GM12801 (cell line): ENCODE data around the gene ZNF37A.

Experiments
- TF ChIP-seq, protein P1 (sequence below): IDR thresholded peaks from one replicate; pipeline ENCODE4 v1.5.1; 2011; ENCODE audit warnings: control low read depth; ENCODE audit not compliant: insufficient read length; ENCODE audit errors: extremely low read depth

Gene ZNF37A

DNA sequence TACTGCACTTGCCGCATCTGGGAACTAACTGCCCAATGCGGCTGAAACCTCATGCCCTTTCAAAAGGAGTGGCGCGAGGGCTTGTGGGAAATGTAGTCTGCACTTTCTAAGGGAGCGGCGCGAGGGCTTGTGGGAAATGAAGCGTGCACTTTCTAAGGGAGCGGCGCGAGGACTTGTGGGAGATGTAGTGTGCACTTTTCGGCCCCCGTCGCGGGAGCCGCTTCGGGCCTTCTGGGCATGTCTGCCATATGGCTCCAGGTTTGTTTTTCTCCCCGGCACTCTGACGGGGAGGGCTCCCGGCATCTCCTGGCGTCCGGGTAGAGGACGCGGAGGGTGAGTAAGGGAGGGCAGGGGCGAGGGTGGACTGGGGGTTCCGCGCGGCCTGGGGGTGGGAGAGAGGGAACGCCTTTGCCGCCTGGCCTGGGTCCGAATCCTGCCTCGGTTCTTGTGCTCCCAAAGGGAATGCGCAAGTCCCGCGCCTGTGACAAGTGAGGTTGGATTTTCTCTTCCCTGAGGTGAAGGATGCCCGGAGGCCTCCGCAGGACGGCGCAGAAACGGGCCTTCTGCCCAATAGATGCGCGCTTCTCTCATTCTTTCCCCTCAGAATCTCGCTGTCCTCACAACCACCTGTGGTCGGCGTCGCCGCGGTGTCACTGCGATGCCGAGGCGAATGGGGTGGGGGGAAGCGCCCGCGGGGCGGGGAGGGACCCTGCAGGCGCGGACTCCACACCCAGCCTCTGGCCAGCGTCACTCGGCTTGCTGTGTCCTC lies at the start of gene ZNF37A:
Gene ZNF37A (plus strand): TSS at position 180 of the 769 bp plus-strand sequence. CDS start 2,281 bp downstream, outside the sequence.
- TF ChIP-seq, protein P1, sequence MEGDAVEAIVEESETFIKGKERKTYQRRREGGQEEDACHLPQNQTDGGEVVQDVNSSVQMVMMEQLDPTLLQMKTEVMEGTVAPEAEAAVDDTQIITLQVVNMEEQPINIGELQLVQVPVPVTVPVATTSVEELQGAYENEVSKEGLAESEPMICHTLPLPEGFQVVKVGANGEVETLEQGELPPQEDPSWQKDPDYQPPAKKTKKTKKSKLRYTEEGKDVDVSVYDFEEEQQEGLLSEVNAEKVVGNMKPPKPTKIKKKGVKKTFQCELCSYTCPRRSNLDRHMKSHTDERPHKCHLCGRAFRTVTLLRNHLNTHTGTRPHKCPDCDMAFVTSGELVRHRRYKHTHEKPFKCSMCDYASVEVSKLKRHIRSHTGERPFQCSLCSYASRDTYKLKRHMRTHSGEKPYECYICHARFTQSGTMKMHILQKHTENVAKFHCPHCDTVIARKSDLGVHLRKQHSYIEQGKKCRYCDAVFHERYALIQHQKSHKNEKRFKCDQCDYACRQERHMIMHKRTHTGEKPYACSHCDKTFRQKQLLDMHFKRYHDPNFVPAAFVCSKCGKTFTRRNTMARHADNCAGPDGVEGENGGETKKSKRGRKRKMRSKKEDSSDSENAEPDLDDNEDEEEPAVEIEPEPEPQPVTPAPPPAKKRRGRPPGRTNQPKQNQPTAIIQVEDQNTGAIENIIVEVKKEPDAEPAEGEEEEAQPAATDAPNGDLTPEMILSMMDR: no peak

DNA sequence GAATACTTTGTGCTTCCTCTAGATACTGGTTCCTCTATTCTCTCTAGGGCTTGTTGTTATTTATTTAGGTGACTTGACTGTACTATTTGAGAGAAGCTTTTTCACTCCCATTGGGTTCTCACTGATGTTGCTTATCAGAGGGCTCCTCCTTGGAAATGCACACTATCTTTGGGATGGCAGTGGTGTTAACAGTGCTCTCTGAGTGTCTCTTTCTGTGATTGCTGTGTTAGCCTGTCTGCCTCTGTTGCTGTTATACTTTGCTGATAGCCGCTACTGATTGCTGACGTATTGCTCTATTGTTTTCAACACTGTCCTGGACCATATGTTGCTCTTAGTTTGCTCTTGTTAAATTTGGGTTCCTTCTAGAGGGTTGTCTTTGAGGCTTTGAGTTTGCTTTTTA lies 49.0 kb upstream of the ZNF37A start:
- TF ChIP-seq, protein P1: no peak

DNA sequence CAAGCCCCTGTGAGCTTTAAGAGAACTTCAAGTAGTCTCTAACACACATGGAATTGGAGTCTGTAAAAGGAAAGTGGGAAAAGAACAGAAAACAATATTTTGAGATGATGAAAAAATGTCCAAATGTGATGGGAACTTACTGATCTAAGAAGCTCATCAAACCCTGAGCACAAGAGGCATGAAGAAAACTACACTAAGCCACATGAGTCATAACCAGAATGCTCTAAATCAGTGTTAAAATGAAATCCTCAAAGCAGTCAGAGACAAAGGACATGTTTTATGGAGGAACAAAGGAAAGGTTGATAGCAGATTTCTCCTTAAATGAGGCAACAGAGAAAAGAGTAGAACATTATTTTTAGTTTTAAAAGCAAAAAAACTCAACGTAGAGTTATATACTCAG lies 46.5 kb upstream of the ZNF37A start:
- TF ChIP-seq, protein P1: no peak

DNA sequence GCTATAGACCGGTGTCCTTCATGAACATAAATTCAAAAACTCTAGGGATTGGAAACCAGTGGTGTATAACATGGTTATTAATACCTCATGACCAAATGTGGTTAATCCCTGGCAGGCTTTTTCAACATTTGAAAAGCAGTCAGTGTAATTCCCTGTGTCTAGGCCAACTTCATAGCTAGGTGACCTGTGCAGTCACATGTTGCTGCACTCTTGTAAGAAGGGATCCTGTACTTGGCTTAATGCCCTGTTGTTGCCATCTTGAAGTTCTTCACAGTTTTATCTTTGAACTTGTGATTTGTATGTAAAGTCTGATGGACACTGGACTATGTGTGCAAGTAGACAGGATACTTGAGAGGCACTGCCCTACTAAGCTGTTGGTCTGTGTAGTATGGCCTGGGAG lies 43.9 kb upstream of the ZNF37A start:
- TF ChIP-seq, protein P1: no peak

DNA sequence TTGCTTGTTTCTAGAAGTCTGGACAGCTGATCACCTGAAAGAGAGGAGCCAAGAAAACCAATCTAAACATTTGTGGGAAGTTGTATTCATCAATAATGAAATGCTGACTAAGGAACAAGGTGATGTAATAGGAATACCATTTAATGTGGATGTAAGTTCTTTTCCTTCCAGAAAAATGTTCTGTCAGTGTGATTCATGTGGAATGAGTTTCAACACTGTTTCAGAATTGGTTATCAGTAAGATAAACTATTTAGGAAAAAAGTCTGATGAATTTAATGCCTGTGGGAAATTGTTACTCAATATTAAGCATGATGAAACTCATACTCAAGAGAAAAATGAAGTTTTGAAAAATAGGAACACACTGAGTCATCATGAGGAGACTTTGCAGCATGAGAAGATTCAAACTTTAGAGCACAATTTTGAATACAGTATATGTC lies 39.8 kb upstream of the ZNF37A start:
- TF ChIP-seq, protein P1: no peak

DNA sequence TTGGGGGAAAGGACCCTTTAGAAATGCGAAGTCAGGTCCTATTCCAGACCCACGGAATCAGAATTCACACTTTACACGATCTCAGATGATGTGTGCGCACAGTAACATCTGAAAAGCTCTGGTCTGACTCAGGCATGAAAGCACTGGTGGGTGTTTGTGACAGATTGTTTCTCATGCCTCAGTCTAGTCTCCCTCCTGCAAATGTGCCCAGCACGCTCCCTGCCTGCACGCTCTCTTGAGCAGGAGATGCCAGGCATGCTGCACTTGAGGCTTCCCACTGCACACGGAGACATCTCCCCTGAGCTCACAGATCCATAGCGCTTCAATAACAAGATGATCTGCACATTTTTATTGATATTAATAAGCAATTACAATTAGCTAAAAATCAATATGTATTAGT lies 23.6 kb upstream of the ZNF37A start:
- TF ChIP-seq, protein P1: no peak

DNA sequence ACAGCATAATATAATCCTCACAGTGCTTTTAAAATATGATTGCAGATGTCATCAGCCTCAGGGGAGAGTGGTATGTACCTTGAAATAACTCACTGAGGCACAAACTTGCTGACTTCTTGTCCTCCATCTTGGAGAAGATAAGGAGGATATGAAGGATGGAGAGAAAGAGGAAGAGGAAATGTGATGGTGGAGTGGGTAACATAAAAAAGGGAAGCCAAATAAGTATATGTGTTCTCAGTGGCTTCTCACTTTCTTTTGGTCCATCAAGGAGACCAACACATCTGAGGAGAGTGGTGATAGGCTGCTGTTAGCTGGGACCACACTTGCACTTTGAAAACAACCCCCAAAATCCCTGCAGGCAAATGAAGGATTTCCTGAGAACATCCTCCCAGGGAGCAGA lies 21.6 kb upstream of the ZNF37A start:
- TF ChIP-seq, protein P1: no peak
